Measurements from ENCODE around the gene STRIP1. TPM values are rescaled to one million over a fixed set of nuclear protein-coding genes. Genes with fewer than 3 reads are reported as not detected.
"Not testable (repeated sequence)": the region's sequence is repeated elsewhere in the genome, so short reads cannot be mapped to it uniquely, and the experiment has no call there.

Gene STRIP1
- total RNA-seq, 1 experiment from 2014 or later, result 46.2 TPM

DNA sequence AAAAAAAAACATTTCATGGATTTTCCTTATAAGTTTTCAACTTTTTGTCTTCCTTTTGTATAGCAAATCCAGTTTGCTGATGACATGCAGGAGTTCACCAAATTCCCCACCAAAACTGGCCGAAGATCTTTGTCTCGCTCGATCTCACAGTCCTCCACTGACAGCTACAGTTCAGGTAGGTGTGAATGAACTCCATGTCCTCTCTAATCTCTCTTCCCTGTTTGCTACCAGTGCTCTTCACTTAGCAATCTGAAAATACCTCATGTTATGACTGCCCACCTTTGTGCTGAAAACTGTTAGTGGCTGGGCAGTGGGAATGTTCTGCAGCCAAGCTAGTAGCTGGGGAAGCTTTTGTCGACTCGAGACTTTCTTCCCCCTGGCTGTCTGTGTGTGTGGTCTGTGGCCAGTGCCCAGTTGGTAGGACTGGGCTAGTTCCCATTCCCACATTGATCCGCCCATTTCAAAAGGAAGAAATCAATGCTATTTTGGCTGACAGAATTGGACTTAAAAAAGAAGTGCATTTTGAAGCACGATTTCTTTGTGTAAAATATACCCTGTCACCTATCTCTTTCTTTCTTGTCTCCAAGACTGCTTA lies 25.4 kb upstream of the STRIP1 start:
- no peak for DNase-seq (ENCODE audit: low read depth)

DNA sequence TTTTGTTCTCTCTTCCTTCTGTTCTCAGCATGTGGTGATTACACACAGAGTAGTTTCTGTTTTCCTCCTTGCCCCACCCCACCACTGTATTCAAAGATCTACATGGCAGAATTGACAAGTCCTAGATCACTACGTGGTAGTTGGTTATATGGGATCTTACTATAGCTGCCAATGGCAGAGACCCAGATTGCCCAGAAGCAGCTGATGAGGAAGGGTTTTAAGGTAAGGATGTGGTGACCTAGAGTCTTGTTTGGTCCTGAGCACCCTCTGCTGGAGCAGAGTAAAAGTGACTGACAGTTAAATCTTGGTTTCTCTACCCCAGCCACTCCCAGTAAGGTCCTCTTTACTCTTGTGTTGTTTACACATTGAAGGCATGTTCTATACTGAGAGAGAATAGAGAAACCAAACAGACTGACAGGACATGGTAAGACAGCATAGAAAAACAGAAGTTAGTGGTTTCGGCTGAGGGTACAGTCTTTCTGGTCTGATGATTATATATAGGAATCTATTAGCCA lies 22.8 kb upstream of the STRIP1 start:
- peak; percentile 43 for DNase-seq (ENCODE audit: low read depth)

DNA sequence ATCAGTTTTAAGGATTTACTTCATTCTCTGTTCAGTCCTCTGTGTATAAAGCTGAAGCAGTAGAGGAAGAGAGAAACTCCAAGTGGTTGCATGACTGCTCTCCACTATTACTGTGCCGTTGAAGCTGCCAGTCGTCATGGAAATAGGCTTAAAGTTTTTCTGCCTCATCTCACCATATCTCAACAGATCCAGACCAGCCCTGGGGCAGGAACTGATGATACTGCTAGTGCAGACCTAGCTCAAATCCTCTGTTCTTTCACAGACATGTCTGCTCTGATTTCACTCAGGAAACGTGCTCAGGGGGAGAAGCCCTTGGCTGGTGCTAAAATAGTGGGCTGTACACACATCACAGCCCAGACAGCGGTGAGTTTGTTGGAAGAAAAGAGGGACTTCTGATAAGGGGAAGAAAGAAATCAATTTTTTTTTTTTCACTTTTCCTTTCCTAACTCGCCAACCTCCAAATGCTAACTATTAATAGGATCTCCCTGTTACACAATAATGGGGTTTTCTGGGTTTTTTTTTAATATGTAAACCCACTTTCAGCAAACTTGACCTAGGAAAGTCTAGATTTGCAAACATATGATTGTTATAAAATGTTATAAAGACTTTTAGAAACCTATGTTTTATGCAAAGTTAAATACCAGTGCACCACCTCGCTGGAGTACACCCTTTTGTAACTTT lies 22.2 kb upstream of the STRIP1 start:
- no peak for DNase-seq (ENCODE audit: low read depth)

DNA sequence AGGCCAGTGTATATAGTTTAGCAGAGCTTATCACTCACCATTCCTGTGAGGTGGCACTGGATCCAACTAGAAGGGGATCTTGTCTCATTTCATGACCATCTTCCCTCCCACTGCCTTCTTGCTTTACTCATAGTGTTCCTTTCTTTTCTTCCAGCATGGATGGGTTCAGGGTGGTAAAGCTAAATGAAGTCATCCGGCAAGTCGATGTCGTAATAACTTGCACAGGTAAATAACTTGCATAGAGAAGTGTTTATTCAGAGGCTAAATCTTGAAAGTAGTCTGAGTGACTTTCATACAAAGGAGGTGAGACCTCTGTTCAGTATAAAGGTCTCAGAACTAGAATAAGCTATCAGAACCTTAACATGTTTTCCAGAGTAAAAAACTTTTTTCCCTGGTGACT lies 16.6 kb upstream of the STRIP1 start:
- DNase-seq (ENCODE audit: low read depth), result no peak

DNA sequence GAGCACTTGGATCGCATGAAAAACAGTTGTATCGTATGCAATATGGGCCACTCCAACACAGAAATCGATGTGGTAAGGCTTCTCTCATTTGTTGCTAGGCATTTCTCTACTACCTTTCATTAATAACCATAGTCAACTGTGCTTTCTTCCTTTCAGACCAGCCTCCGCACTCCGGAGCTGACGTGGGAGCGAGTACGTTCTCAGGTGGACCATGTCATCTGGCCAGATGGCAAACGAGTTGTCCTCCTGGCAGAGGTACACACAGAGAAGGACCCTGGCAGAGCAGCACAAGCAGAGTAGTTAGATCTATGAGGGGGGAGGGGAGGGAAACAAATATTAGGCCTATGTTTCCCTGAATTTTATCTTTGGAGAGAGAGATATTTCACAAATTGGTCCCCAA lies 16.0 kb upstream of the STRIP1 start:
- DNase-seq (ENCODE audit: low read depth), result no peak

DNA sequence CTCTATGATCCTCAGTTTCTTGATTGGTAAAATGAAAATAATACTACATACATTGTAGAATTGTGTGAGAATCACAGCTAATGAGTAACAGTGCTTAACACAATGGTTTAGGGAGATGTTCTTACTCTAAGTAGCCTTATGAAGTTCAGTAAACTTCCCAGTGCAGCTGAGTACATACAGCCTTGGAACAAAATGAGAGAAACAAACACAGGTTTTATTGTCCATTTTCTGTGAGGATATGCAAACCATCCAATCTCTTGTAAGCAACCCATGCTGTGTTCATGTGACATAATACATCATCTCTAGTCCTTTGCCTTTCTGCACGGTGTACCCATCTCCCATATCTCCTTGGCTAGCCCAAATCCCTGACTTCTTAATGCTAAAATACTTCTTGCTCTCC lies 14.7 kb upstream of the STRIP1 start:
- DNase-seq (ENCODE audit: low read depth), result no peak

DNA sequence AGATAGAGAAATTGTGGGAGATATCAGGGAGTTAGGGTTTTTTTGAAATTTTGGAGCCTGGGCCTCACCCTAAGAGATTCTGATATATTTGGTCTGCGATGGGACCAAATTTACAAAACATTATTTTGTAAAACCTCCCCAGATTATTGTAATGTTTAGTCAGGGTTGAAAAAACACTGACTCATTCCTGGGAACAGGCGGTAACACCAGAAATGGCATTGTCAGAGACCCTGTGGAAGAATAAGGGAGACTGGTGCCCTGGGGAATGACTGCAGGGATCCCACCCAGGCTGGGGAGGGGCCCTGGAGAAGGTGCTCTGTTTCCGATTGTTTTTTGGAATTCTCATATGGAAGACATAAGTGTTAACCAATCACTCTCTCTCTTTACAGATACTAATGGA lies 13.1 kb upstream of the STRIP1 start:
- peak; percentile 37 for DNase-seq (ENCODE audit: low read depth)

DNA sequence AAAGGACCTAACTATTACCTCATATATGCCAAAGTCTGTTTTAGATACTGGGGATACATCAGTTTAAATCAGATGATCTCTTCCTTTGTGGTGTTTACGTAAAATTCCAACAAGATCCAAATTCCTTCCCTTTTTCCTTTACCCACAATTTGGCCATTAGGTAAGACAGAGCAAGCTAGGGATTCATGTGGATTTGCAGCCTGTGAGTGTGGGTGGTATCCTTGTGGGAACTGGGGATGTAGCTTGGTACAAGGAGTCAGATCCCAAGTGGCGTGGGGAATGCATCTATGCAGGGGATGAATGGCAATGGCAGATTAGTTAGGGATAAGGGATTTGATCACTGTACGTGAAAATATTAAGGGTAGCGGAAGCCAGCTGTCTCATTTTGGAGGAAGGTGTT lies 9.8 kb upstream of the STRIP1 start:
- DNase-seq (ENCODE audit: low read depth), result no peak

DNA sequence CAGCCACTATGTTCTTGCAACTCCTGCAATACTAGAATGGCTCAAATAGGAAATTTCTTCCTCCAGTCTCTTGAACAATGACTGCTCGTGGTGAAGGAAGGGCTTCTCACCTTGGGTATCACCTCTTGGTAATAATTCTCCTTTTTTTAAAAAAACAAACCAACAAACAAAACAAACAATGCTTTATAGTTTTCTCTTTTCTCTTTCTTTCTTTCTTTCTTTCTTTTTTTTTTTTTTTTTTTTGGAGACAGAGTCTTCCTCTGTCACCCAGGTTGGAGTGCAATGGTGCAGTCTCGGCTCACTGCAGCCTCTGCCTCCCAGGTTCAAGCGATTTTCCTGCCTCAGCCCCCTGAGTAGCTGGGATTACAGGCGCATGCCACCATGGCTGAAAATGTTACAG lies 3.7 kb upstream of the STRIP1 start:
- not testable (repeated sequence) for DNase-seq (ENCODE audit: low read depth)

DNA sequence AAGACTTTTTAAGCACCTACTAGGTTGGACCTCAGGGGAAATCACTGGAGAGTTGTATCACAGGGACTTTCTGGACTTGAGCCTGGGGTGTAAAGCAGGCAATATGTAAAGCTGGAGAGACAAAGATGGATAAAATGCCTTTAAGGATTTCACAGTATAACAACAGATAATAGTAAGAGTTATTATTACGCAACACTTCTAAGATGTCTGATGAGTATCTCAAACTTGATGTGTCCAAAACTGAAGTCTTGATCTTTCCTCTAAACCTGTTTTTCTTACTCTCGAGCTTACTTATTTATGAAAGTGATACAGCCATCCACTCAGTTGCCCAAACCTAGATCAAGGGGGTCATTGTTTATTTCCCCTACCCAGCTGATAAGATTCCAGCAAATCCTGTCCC lies 2.1 kb upstream of the STRIP1 start:
- DNase-seq (ENCODE audit: low read depth), result no peak

DNA sequence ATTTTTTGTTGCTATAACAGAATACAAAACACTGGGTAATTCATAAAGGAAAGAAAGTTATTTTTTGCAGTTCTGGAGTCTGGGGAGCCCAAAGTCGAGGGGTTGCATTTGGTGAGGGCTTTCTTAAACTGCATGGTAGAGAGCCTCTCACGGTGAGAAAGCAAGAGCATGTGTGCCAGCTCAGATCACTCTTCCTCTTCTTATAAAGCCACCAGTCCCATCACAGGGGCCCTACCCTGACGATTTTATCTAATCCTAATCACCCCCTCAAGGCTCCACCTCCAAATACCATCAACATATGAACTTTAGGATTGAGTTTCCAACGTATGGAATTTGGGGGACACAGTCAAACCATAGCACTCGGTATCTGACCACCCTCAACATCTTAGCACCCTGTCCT lies 1.0 kb upstream of the STRIP1 start:
- DNase-seq (ENCODE audit: low read depth), result no peak

DNA sequence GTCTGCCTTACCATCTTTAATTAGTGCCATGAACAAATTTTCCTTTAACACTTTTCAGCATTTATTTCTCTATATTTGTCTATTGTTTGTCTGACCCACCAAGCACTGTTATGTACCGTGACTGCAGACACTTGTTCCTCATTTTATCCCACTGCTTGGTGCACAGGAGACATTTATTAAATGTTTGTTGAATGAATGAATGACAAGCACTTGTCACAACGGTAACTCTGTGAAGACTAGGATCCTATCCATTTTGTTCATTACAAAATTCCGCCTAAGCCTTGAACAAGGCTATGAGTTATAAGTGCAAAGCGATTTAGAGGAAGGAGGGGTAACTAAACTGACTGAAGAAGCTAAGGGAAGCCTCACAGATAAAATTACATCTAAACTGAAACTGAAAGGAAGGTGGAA lies 379 bp upstream of the STRIP1 start:
- DNase-seq (ENCODE audit: low read depth), result no peak

DNA sequence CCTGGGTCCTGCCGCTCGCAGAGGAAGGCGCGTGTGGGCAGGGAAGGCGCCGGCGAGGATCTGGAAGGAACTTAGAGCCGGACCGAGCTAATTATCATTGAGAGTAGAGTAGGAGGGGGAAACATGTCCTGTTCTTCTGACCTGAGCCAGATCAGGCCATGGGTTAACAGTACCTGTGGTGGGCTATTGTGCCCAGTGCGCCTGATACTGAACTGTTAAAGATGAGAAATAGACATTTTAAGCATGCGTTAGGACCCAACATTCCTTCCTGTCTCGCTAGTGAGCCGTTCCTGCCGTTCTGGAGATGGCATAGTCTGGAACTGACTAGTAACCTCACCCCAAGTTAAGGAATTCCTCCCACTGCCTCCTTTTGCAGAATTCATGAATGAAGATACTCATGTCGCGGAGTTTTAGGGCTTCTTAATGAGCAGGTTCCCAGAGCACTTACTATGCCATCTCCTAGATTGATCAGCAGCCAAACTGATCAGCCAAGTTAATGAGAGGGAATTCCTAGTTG lies 870 bp downstream of the STRIP1 start:
- DNase-seq (ENCODE audit: low read depth), result peak; percentile 39

DNA sequence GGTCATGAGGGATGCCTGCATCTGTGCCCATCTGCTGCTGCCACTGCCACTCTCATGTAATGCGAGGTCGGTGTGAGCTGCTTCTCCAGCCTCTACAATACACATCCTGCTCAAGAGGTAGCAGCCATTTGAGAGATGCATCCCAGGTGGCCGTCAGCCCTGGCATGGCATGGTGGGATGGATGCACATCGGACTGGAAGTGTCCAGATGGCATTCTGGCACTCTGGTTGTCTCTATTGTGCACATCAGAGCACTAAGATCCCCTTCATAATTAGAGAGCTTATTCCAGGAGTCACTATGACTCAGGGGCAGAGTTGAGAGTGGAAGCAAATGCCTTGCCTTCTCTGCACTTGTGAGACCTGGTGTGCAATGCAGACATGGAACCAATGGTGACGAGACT lies 3.8 kb downstream of the STRIP1 start:
- DNase-seq (ENCODE audit: low read depth), result no peak

DNA sequence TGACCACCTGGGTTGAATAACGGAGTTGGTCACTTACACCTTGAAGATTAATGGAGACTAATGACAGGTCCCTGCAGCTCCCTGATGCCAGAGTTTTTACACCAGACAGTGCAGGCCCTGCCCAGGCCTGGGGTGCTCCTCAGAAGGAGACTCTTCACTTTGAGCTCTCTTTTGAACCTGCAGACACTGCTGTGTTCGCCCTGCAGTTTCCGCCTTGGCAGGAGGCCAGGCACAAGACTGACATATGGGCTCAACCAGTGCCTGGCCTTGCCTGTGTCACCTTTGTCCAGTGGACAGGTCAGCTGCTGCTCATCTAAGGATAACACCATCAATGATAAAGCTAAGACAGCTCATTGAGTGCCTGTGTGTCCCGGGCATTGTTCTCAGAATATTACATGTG lies 5.2 kb downstream of the STRIP1 start:
- no peak for DNase-seq (ENCODE audit: low read depth)

DNA sequence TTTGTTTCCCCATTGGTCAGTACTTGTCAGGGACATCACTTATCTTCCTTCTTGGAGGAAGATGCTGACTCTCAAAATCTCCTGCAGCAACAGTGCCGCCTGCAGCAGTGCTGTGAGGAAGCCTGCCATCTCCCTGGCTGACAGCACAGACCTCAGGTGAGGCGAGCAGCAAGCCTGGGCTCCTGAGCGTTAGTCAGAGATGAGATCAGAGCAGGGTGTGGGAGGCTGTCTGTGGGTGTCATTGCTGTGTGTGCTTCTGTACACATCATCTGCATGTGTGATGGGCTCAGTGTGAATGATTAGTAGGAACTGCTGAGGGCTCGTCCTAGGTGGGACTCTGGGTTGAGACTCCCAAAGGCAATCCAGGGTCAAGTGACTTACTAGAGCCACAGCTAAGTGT lies 6.1 kb downstream of the STRIP1 start:
- DNase-seq (ENCODE audit: low read depth), result no peak

DNA sequence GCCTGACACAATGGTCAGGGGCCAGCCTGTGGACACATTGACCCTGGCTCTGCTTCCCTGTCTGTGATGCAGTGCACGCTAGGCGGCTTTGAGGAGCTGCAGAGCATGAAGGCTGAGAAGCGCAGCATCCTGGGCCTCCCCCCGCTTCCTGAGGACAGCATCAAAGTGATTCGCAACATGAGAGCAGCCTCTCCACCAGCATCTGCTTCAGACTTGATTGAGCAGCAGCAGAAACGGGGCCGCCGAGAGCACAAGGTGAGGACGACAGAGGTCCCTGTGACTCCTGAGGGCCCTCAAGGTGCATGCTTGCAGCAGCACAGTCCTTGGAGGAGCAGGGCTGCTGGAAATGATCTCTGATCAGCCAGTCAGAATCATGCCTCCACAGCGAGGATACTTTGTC lies 8.6 kb downstream of the STRIP1 start:
- DNase-seq (ENCODE audit: low read depth), result no peak

DNA sequence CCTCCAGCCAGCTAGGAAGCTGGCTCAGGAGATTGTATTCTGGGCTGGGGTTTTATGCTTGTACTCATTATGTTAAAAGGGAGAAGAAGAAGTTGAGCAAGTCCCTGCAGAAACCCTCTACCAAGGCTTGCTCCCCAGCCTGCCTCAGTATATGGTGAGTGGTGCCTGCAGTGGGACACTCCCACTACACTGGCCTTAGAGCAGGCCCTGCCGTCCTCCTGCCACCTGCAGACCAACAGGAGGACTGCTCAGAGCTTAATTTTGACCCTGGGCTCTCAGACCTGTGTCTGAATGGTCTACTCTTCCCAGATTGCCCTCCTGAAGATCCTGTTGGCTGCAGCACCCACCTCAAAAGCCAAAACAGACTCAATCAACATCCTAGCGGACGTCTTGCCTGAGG lies 13.0 kb downstream of the STRIP1 start:
- no peak for DNase-seq (ENCODE audit: low read depth)

DNA sequence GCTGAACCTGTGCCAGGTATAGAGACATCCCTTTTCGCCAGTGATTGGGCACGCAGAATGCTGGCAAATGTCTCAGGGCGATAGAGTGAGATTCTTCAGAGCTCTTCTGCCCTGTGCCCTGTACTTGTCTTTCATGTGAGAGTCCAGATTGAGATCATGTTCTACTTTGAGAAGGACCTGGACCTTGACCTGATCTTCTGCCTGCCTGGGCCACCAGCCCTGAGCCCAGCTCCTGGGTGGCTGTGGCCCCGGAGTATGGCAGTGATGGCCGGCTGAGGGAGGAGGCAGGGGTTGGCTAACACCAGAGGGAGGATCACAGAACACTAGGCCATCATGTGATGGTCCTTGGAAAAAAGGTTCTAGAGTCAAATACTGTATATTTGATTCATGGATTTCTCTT lies 13.8 kb downstream of the STRIP1 start:
- DNase-seq (ENCODE audit: low read depth), result no peak

DNA sequence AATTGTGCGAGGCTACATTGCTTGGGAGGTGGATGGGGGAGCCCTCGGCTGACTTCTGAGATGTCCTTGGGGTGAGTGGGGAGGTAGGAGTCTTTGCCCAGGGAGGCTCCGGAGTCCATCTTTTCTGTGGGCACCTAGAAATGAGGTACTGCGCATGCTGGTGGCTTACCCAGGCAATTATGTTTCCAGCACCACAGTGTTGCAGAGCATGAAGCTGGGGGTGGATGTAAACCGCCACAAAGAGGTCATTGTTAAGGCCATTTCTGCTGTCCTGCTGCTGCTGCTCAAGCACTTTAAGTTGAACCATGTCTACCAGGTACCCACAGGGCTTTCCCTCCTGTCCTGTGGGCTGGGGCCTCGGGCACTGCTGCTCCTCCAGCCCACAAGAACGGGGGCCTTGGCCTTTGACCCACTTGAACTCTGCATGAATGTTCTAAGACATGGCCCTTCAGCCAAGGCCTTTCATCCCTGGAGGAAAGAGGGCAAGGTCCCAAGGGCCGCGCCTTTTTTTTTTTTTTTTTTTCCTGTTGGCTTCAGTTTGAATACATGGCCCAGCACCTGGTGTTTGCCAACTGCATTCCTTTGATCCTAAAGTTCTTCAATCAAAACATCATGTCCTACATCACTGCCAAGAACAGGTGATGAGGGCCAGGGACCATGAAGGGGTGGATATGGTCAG lies 14.6 kb downstream of the STRIP1 start:
- DNase-seq (ENCODE audit: low read depth), result peak; percentile 9

DNA sequence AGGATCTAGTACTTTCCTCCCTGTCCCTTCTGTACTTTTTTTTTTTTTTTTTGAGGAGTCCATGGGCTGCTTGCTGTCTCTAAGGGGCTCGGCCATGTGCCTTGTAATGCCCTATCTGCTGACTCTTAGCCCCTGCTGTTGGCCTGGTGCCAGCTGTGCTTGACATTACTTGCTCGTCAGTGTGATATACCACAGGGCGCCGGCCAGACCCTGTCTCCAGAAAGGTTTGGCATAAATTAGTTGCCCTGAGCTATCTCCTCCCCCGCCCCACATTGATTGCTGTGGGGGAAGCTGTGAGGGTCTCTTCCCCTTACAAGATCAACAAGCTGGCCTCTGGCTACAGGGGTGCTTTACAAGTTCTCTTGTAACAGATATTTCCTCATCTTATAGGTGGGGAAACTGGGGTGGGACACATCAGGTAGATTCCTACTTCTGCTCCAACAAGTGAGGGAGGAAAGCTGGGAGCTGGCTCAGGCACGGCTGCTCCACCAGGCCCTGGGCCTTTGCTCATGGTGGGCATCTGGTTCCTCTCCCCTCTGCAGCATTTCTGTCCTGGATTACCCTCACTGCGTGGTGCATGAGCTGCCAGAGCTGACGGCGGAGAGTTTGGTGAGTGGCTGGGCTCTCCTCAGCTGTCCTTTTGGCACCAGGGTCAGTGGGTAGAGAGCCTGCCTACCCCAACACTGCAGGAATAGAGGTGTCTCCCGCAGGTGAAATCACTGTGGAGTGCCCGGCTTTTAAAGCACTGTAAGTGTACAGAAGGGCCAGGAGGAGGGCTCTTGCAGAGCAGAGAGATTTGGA lies 15.6 kb downstream of the STRIP1 start:
- no peak for DNase-seq (ENCODE audit: low read depth)
